Skeletal muscle satellite cell (primary cell): Measurements from ENCODE around the gene UNC13D.
"Not testable (repeated sequence)": the region's sequence is repeated elsewhere in the genome, so short reads cannot be mapped to it uniquely, and the experiment has no call there.

Source experiments
- H3K27me3 ChIP-seq: 2 replicates; pipeline ENCODE4 v1.7.0; 2013; ENCODE audit warnings: low read length; ENCODE audit not compliant: control insufficient read depth, insufficient read depth
- H3K36me3 ChIP-seq: 2 replicates; pipeline ENCODE4 v1.7.0; 2013; ENCODE audit warnings: mild to moderate bottlenecking, control low read depth, low read length; ENCODE audit not compliant: insufficient read depth
- H3K4me1 ChIP-seq: 2 replicates; pipeline ENCODE4 v1.7.0; 2013; ENCODE audit warnings: low read length; ENCODE audit not compliant: control insufficient read depth, insufficient read depth
- H3K4me2 ChIP-seq: 2 replicates; pipeline ENCODE4 v1.7.0; 2013; ENCODE audit warnings: mild to moderate bottlenecking, low read length
- H3K4me3 ChIP-seq: 2 replicates; pipeline ENCODE4 v1.7.0; 2013; ENCODE audit warnings: low read length
- H3K9ac ChIP-seq: 2 replicates; pipeline ENCODE4 v1.7.0; 2013; ENCODE audit warnings: mild to moderate bottlenecking, low read depth, low read length, moderate library complexity
- H3K9me3 ChIP-seq: replicated peaks from 2 replicates; pipeline ENCODE4 v1.7.0; 2013; ENCODE audit warnings: mild to moderate bottlenecking, control low read depth, low read length

UNC13D gene

DNA sequence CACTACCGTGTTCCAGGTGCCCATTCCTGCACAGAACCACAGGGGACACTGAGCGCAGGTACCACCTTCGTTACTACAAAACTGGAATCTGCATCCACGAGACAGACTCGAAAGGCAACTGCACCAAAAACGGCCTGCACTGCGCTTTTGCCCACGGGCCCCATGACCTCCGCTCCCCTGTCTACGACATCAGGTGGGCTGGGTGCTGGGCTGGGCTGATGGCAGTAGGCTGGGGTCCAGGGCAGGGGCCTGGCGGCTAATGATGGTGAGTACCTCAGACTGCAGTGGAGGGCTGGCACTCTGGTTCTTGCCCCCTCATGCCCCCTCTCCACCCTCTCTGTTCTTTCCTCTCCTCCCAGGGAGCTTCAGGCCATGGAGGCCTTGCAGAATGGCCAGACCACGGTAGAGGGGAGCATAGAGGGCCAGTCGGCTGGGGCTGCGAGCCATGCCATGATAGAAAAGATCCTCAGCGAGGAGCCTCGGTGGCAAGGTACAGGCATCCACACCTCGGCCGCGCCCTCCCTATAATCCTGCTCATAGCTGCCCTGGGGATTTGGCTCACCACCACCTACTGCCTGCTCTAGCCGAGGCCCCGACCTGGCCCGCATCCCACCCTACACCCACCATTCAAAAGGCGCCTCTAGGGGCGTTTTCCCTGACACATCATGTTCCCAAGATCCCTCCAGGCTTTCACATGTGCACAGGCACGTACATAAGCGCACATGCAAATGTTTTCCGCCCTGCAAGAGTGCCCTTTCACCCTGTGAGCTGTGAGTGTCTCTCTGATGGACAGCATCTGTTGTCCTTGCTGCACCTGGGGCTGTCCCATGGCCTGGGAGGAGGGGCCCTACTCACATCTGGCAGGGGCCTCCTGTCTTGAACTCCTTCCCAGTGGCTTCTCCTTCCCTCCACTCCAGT is 31.8 kb downstream of the UNC13D start:
- peaks cover 37% of the 10 kb centered on the region for H3K36me3 ChIP-seq
- no peaks in the 10 kb centered on the region for H3K27me3 ChIP-seq
- H3K4me2 ChIP-seq: no peak overlapping the region
- peaks cover 34% of the 10 kb centered on the region for H3K4me1 ChIP-seq
- no peak overlapping the region for H3K9ac ChIP-seq
- no peaks in the 10 kb centered on the region for H3K9me3 ChIP-seq
- no peak overlapping the region for H3K4me3 ChIP-seq

DNA sequence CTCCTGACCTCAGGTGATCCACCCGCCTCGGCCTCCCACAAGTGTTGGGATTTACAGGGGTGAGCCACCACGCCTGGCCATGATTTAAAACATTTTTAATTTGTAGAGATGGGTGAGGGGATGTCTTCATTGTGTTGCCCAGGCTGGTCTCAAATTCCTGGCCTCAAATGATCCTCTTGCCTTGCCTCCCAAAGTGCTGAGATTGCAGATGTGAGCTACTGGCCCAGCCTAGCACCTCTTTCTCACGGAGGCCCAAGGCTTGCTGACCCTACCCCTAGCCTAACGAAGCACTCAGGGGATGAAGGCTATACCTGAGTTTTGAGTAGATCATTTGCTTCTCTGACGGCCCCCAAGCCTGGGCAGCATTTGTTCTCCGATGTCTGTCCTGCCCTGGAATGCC is 33.0 kb downstream of the UNC13D start:
- H3K4me1 ChIP-seq: peaks cover 34% of the 10 kb centered on the region
- H3K4me2 ChIP-seq: no peak overlapping the region
- H3K27me3 ChIP-seq: no peaks in the 10 kb centered on the region
- no peak overlapping the region for H3K4me3 ChIP-seq
- peaks cover 37% of the 10 kb centered on the region for H3K36me3 ChIP-seq
- no peaks in the 10 kb centered on the region for H3K9me3 ChIP-seq
- no peak overlapping the region for H3K9ac ChIP-seq

DNA sequence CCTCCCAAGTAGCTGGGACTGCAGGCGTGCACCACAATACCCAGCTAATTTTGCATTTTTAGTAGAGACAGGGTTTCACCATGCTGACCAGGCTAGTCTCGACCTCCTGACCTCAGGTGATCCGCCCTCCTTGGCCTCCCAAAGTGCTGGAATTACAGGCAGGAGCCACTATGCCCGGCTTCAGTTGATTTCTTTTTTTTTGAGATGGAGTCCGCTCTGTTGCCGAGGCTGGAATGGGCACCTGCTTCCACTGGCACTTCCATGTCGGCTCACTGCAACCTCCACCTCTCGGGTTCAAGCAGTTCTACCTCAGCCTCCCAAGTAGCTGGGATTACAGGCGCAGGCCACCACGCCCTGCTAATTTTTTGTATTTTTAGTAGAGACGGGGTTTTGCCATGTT is 33.4 kb downstream of the UNC13D start:
- H3K4me3 ChIP-seq, H3K4me2 ChIP-seq, H3K9ac ChIP-seq, H3K27me3 ChIP-seq, H3K9me3 ChIP-seq: not testable (repeated sequence)
- peaks cover 37% of the 10 kb centered on the region for H3K36me3 ChIP-seq
- peaks cover 34% of the 10 kb centered on the region for H3K4me1 ChIP-seq

DNA sequence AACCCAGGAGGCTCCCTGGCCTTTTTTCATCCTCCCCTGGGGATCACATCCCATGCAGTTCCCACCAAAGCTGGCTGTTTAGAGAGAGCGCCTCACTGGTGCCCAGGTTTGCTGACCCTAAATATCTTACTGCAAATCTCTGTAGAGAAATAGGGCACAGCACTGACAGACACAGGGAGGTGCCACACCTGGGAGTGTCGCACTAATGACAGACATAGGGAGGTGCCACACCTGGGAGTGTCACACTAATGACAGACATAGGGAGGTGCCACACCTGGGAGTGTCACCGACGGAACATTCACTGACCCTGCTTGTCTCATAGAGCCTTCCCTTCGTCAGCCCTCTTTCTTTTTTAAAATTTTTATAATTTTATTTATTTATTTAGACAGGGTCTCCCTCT is 34.0 kb downstream of the UNC13D start:
- H3K27me3 ChIP-seq: no peaks in the 10 kb centered on the region
- H3K4me2 ChIP-seq: no peak overlapping the region
- H3K9ac ChIP-seq: no peak overlapping the region
- no peak overlapping the region for H3K4me3 ChIP-seq
- peaks cover 32% of the 10 kb centered on the region for H3K4me1 ChIP-seq
- H3K36me3 ChIP-seq: peaks cover 37% of the 10 kb centered on the region
- H3K9me3 ChIP-seq: no peaks in the 10 kb centered on the region

DNA sequence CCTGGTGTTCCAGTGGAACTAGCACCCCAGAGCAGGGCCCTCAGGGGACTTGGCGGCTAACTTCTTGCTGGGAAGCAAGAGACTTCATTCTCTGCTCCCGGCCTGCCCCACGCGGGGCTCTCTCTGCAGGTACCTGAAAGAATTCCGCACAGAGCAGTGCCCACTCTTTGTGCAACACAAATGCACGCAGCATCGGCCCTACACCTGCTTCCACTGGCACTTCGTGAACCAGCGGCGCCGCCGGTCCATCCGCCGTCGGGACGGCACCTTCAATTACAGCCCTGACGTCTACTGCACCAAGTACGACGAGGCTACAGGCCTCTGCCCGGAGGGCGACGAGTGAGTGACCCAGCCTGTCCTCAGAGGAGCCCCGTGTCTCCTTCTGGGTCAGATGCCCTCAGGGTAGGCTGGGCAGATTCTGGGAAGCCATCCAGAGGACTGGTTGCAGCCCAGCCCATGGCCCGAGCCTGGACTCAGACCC is 34.5 kb downstream of the UNC13D start:
- no peaks in the 10 kb centered on the region for H3K27me3 ChIP-seq
- H3K36me3 ChIP-seq: peaks cover 35% of the 10 kb centered on the region
- peaks cover 27% of the 10 kb centered on the region for H3K4me1 ChIP-seq
- peak overlapping the region; percentile 59 for H3K4me2 ChIP-seq
- H3K9me3 ChIP-seq: no peaks in the 10 kb centered on the region
- H3K4me3 ChIP-seq: no peak overlapping the region
- H3K9ac ChIP-seq: peak overlapping the region; percentile 19

DNA sequence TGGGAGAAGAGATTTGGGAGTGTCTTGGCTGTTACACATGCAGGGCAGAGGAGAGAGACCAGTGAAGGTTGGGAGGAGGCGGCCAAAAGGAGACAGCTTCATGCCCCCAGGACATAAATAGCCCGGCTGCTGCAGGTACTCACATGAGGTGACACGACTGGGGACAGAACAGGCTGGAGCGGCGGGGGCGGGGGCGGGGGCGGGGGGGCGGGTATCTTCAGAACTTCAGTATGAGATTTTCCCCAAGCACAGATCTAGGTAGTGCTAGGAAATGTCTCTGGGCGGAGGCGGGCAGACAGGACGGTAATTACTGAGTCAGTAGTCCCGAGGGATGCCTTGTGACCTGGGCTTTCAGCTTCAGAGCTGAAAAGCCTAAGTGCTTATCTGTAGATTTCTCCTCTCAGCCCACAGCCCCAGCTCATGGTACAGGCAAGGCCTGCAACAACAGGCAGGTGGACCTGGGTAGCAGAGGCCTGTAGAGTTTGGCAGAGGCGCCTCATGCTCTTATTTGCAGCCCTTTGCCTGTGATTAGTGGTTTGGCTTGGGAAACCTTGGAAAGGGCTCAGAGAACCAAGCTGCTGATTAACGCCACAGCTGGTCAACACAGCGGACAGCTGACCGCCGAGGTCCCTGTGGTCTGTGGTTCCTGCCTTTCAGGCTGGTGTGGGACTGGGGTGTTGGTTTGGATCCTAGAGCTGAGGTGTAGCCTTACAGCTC is 35.1 kb downstream of the UNC13D start:
- no peaks in the 10 kb centered on the region for H3K9me3 ChIP-seq
- H3K9ac ChIP-seq: peak overlapping the region; percentile 19
- peaks cover 32% of the 10 kb centered on the region for H3K36me3 ChIP-seq
- no peaks in the 10 kb centered on the region for H3K27me3 ChIP-seq
- peaks cover 23% of the 10 kb centered on the region for H3K4me1 ChIP-seq
- H3K4me2 ChIP-seq: peak overlapping the region; percentile 59
- no peak overlapping the region for H3K4me3 ChIP-seq

DNA sequence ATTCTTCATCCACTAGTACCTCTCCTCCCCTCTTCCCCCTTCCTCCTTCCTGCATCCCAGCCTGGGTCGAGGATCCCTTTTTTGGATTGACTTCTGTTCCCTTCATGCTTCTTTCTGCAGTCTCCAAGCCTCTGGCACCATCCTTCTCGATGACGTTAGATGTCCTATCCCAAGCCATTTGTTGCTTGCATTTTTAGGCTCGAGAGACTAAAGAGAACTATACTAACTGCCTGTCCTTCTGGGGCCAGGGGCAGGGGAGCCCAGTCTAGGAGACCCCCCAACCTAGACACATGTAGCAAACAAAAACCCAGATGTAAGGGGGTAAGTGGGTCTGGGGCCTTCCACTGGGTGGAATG is 35.7 kb downstream of the UNC13D start:
- Histone ChIP-seq H3K36me3 (peaks cover 29% of the 10 kb centered on the region), H3K4me1 (peaks cover 23% of the 10 kb centered on the region), H3K9ac (peak overlapping the region; percentile 2), H3K9me3 (no peaks in the 10 kb centered on the region), H3K27me3 (no peaks in the 10 kb centered on the region), H3K4me3 (no peak overlapping the region), H3K4me2 (peak overlapping the region; percentile 29)

DNA sequence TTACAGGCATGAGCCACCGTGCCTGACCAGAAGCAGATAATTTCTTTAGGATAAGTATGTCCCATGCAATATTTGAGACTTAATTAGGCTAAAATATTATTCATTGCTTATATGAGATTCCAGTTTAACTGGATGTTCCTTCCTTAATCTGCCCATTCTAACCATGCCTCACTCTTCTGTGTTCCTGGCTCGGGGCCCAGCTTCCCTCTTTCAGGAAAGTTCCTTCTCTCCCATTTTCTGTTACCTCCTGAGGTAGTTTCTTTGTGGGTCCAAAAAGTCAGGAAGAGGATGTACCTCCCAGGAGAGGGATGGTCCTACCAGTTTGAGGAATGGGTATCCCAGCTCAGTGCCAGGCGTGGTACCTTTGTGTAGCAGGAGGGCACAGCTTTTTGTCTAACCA is 36.3 kb downstream of the UNC13D start:
- Histone ChIP-seq H3K4me3 (no peak overlapping the region), H3K4me1 (peaks cover 23% of the 10 kb centered on the region), H3K27me3 (no peaks in the 10 kb centered on the region), H3K4me2 (no peak overlapping the region), H3K9me3 (no peaks in the 10 kb centered on the region), H3K36me3 (peaks cover 22% of the 10 kb centered on the region), H3K9ac (no peak overlapping the region)

DNA sequence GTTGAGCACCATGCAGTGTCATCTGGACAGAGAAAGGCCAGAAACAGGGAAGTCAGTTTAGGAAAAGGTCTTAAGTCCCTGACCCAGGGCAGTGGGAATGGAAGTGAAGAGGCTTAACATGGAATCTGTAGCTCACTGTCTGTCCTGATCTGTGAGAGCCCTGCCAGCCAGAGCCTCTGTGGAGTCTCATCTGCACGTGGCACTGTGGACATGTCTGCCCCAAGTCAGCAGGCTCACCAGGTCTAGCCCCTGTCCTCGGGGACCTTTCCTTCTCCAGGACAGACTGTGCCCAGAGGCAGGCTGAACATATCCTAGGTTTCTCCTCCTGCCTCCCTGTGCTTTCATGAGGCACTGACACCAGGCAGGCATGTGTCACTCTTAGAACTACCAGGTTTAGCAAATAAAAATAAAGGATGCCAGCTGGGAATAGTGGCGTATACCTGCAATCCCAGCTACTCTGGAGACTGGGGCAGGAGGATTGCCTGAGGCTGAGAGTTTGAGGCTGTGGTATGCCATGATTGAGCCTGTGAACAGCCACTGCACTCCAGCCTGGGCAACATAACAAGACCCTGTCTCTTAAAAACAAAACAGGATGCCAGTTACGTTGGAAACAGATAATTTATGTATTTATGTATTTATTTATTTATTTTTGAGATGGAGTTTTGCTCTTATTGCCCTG is 37.2 kb downstream of the UNC13D start:
- Histone ChIP-seq H3K4me1 (peaks cover 23% of the 10 kb centered on the region), H3K4me2 (no peak overlapping the region), H3K27me3 (no peaks in the 10 kb centered on the region), H3K9ac (no peak overlapping the region), H3K9me3 (no peaks in the 10 kb centered on the region), H3K36me3 (peaks cover 14% of the 10 kb centered on the region), H3K4me3 (no peak overlapping the region)

DNA sequence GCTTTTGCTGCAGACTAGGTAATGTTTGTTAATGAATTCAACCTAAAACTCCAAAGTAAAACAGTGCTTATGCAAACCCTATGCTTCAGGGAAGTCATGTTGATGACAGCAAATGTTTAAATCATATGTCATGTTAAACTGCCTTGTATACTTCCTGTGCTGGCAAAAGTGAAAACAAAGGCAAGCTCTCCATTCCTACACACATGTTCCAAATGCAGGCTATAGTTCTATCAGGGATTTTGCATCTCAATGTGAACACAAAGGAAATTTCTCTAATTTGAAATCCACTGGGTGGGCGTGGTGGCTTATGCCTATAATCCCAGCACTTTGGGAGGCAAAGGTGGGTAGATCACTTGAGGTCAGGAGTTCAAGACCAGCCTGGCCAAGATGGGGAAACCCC is 40.3 kb downstream of the UNC13D start:
- H3K9ac ChIP-seq: no peak overlapping the region
- H3K9me3 ChIP-seq: no peaks in the 10 kb centered on the region
- peaks cover 10% of the 10 kb centered on the region for H3K4me1 ChIP-seq
- H3K4me3 ChIP-seq: no peak overlapping the region
- H3K27me3 ChIP-seq: no peaks in the 10 kb centered on the region
- H3K36me3 ChIP-seq: peaks cover 9% of the 10 kb centered on the region
- H3K4me2 ChIP-seq: no peak overlapping the region

DNA sequence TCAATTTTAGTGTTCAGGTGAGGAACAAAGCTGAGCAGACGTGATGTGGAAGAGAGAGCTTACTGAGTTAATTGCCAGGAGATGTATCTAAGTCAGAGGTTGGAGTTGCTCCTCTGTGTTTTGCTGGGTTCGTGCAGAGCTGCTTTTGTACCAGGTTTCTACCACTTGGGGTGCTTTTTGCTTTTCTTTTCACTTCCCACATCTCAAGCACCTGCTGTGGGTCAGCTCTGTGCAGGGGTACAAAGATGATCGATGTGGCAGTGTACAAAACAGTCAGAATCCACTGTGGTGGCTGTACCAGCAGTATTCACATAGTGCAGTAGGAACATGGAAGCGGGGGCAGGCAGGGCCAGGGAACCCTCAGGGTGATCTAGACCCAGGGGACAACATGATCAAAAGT is 44.8 kb downstream of the UNC13D start:
- H3K36me3 ChIP-seq: peaks cover 18% of the 10 kb centered on the region
- no peak overlapping the region for H3K9ac ChIP-seq
- no peak overlapping the region for H3K4me3 ChIP-seq
- H3K27me3 ChIP-seq: no peaks in the 10 kb centered on the region
- no peak overlapping the region for H3K4me2 ChIP-seq
- no peaks in the 10 kb centered on the region for H3K4me1 ChIP-seq
- H3K9me3 ChIP-seq: no peaks in the 10 kb centered on the region
